Frontal cortex (tissue), 1 donor: ENCODE measurements around the gene DCST1. TPM values are rescaled to one million over a fixed set of nuclear protein-coding genes. Genes with fewer than 3 reads are reported as not detected.

Experiments used
- total RNA-seq: library from RNA; depleted of rRNA; stranded (reverse); fragments of >200 nt; gene quantifications from one replicate; pipeline ENCODE4 v1.2.3, GENCODE V29; 2014

The DCST1 gene
- total RNA-seq, 1 donor from 2014 or later = not detected

Other genes starting within 250 kb of the DCST1 start
- 2.4 TPM for gene KCNN3, start 163.5 kb upstream of the DCST1 start, total RNA-seq
- 10.2 TPM for gene PMVK, start 97.1 kb upstream of the DCST1 start, total RNA-seq
- 15.1 TPM for gene PBXIP1, start 77.7 kb upstream of the DCST1 start, total RNA-seq
- 9.4 TPM for gene PYGO2, start 72.0 kb upstream of the DCST1 start, total RNA-seq
- 6.9 TPM for gene SHC1, start 63.1 kb upstream of the DCST1 start, total RNA-seq
- 12.6 TPM for gene CKS1B, start 59.1 kb upstream of the DCST1 start, total RNA-seq
- 17.9 TPM for gene FLAD1, start 50.5 kb upstream of the DCST1 start, total RNA-seq
- gene LENEP, start 40.2 kb upstream of the DCST1 start, total RNA-seq = 1.2 TPM
- gene ZBTB7B, start 31.0 kb upstream of the DCST1 start, total RNA-seq = 0.82 TPM
- under 0.01 TPM for gene DCST2, start within 50 bp of the DCST1 start, total RNA-seq
- gene ADAM15, start 17.5 kb downstream of the DCST1 start, total RNA-seq = 11.8 TPM
- 0.82 TPM for gene EFNA4, start 29.9 kb downstream of the DCST1 start, total RNA-seq
- gene EFNA3, start 45.0 kb downstream of the DCST1 start, total RNA-seq = 9.8 TPM
- gene EFNA1, start 94.1 kb downstream of the DCST1 start, total RNA-seq = 4.1 TPM
- gene SLC50A1, start 102.0 kb downstream of the DCST1 start, total RNA-seq = 4.9 TPM
- gene DPM3, start 106.7 kb downstream of the DCST1 start, total RNA-seq = 15.1 TPM
- 74.6 TPM for gene KRTCAP2, start 139.5 kb downstream of the DCST1 start, total RNA-seq
- 21.2 TPM for gene TRIM46, start 140.0 kb downstream of the DCST1 start, total RNA-seq
- 7.7 TPM for gene THBS3, start 174.1 kb downstream of the DCST1 start, total RNA-seq
- gene MTX1, start 174.9 kb downstream of the DCST1 start, total RNA-seq = 13.9 TPM
- 2.9 TPM for gene ENTREP3, start 221.7 kb downstream of the DCST1 start, total RNA-seq
- 19.2 TPM for gene SCAMP3, start 228.5 kb downstream of the DCST1 start, total RNA-seq
- gene CLK2, start 239.7 kb downstream of the DCST1 start, total RNA-seq = 25.3 TPM
- gene HCN3, start 243.6 kb downstream of the DCST1 start, total RNA-seq = 11.8 TPM